ENCODE measurements around the gene PSENEN. TPM values are rescaled to one million over a fixed set of nuclear protein-coding genes. Genes with fewer than 3 reads are reported as not detected.

PSENEN gene
- total and polyA plus RNA-seq, 9 of the 15 experiments (the other 6 are each of a cell fraction or from before 2014, with no cell fraction given) = 34.5 to 299 (median 61.1) TPM

GRCh38 chr19:35745328-35746086 lies at the start of gene PSENEN, which contains the start of gene U2AF1L4 (continued):
- TF ChIP-seq RBM25 (IDR thresholded peaks at IDR 0.05; ENCODE audit: low read depth, low read length, severe bottlenecking) (no peak), SFPQ (IDR thresholded peaks at IDR 0.05; ENCODE audit: low read depth, low read length) (no peak), RUNX1 (IDR thresholded peaks at IDR 0.05; ENCODE audit: low read depth) (no peak), ZBTB40 (IDR thresholded peaks at IDR 0.05) (peak; percentile 92), ZBTB40 (CRISPR knock-in tag; IDR thresholded peaks at IDR 0.05) (no peak), KDM5B (IDR thresholded peaks at IDR 0.05; ENCODE audit: insufficient replicate concordance, low read depth, low read length) (peak; percentile 10), RFX7 (CRISPR knock-in tag; IDR thresholded peaks at IDR 0.05) (no peak), CTCF (IDR thresholded peaks at IDR 0.05 in 2 of 3, conservative IDR thresholded peaks at IDR 0.05 in 1 of 3; ENCODE audit: insufficient read depth in 2 of 3, low read depth in 1 of 3, low read length in 3 of 3) (0 out of 6 replicates have a peak, but pooled peaks of 1 of the 3 experiments have one; percentile 1), HNRNPL (IDR thresholded peaks at IDR 0.05; ENCODE audit: low read depth, low read length) (no peak), C11orf30 (IDR thresholded peaks at IDR 0.05; ENCODE audit: low read depth) (peak; percentile 71), TAL1 (IDR thresholded peaks at IDR 0.05) (no peak)
